H1 (cell line): ENCODE data around the gene GZF1. TPM values are rescaled to one million over a fixed set of nuclear protein-coding genes. Genes with fewer than 3 reads are reported as not detected.

ENCODE experiments used
- ATF2 ChIP-seq: IDR thresholded peaks from 2 replicates; pipeline ENCODE4 v1.6.1; 2012; ENCODE audit warnings: low read length, inconsistent platforms
- ATF3 ChIP-seq: IDR thresholded peaks from 2 replicates; pipeline ENCODE4 v1.6.1; 2011; ENCODE audit warnings: low read depth, mild to moderate bottlenecking, low read length; ENCODE audit not compliant: insufficient read depth
- CHD1 ChIP-seq: IDR thresholded peaks from 2 replicates; pipeline ENCODE4 v1.6.1; 2012; ENCODE audit warnings: low read depth, low read length, improper control_type of control experiment
- E2F6 ChIP-seq: IDR thresholded peaks from 2 replicates; pipeline ENCODE4 v1.6.1; 2012; ENCODE audit warnings: inconsistent platforms
- KDM4A ChIP-seq: IDR thresholded peaks from one replicate; pipeline ENCODE4 v1.7.1; 2012; ENCODE audit warnings: low read depth, mild to moderate bottlenecking, moderate library complexity, low read length, inconsistent platforms; ENCODE audit not compliant: severe bottlenecking
- TAF1 ChIP-seq: IDR thresholded peaks from 2 replicates; pipeline ENCODE4 v1.6.1; 2011; ENCODE audit warnings: mild to moderate bottlenecking, low read depth, low read length
- polyA plus RNA-seq, 7 experiments: library from polyadenylated mRNA; depleted of rRNA in 3 of 7; stranded (reverse) in 5 of 7; unstranded in 2 of 7; fragments of >200 nt in 5 of 7; fragments of 200-250 nt in 2 of 7; gene quantifications; 1 replicate in 5 of 7; 2 replicates in 1 of 7; 4 replicates in 1 of 7; pipeline versions ENCODE4 v1.2.1 to v1.2.3, GENCODE V29; 2011 to 2013; ENCODE audit warnings: missing spikeins in 2 of 7, mixed read lengths in 2 of 7
- total RNA-seq: library from RNA; stranded (reverse); fragmentation: NEBNext Ultra II Directional; extraction: Animal tissue kit (Norgen Biotek cat#: 25700); gene quantifications from 2 replicates; pipeline ENCODE4 v1.2.1, GENCODE V29; 2021

Gene GZF1
- total and polyA plus RNA-seq, 2 of the 8 experiments (the other 6 are each of a cell fraction or from before 2014, with no cell fraction given), result 8.2 to 11.9 TPM

- TF ChIP-seq E2F6, result no peak
- no peak for TF ChIP-seq CHD1
- TF ChIP-seq ATF2, result no peak
- TF ChIP-seq TAF1, result no peak
- TF ChIP-seq KDM4A, result no peak
- TF ChIP-seq ATF3, result no peak
- TF ChIP-seq, all 59 proteins: peak for 0
Observed at GRCh38 chr20:23408957-23409356, 47.0 kb downstream of the GZF1 start (continued).
